NCI-H2227 (cell line): ENCODE measurements around the gene ELOB.

ENCODE experiments used
- DNase-seq: peaks from one replicate; lab custom pipeline; 2025; ENCODE audit not compliant: unreplicated experiment; lab: John Stamatoyannopoulos, UW

Gene ELOB

GRCh38 chr16:2749936-2750335 is 27.1 kb downstream of the ELOB start:
- DNase-seq, result no peak

GRCh38 chr16:2749476-2749875 is 27.6 kb downstream of the ELOB start:
- no peak for DNase-seq

- DNase-seq, result no peak
These were observed 28.2 kb downstream of the ELOB start for GRCh38 chr16:2748757-2749455.

GRCh38 chr16:2745961-2746360 is 31.1 kb downstream of the ELOB start:
- DNase-seq, result no peak

GRCh38 chr16:2745116-2745890 is 31.8 kb downstream of the ELOB start:
- DNase-seq, result no peak

GRCh38 chr16:2744711-2745110 is 32.4 kb downstream of the ELOB start:
- DNase-seq, result no peak

- DNase-seq, result no peak
These were observed 33.9 kb downstream of the ELOB start for GRCh38 chr16:2743007-2743810.

- no peak for DNase-seq
These were observed 34.6 kb downstream of the ELOB start for GRCh38 chr16:2742323-2743006.

GRCh38 chr16:2741168-2741567 is 35.9 kb downstream of the ELOB start:
- DNase-seq, result no peak

- DNase-seq, result no peak
These were observed 36.6 kb downstream of the ELOB start for GRCh38 chr16:2740476-2740875.

- no peak for DNase-seq
These were observed 37.3 kb downstream of the ELOB start for GRCh38 chr16:2739625-2740430.

- DNase-seq, result no peak
These were observed 38.5 kb downstream of the ELOB start for GRCh38 chr16:2738615-2739014.

- DNase-seq, result no peak
These were observed 39.1 kb downstream of the ELOB start for GRCh38 chr16:2737895-2738418.

GRCh38 chr16:2737238-2737605 is 39.9 kb downstream of the ELOB start:
- no peak for DNase-seq

GRCh38 chr16:2736476-2737237 is 40.4 kb downstream of the ELOB start:
- DNase-seq, result no peak

GRCh38 chr16:2734844-2735515 is 42.1 kb downstream of the ELOB start:
- no peak for DNase-seq

- no peak for DNase-seq
These were observed 49.0 kb downstream of the ELOB start for GRCh38 chr16:2728034-2728433.

- DNase-seq, result no peak
These were observed 50.2 kb downstream of the ELOB start for GRCh38 chr16:2726923-2727322.

GRCh38 chr16:2724816-2725348 is 52.2 kb downstream of the ELOB start:
- DNase-seq, result no peak
